Activated CD4-positive, alpha-beta T cell treated with anti-CD3 and anti-CD28 coated beads, Interleukin-2, amount 10 ng/mL, durations not matched to agents 24 days and 14 days (primary cell): Measurements from ENCODE around the gene TYRP1. TPM values are rescaled to one million over a fixed set of nuclear protein-coding genes. Genes with fewer than 3 reads are reported as not detected.

Experiments
- DNase-seq: peaks from one replicate; pipeline ENCODE4 v3.0.0; 2022
- H3K27ac Mint-ChIP-seq: one replicate; pipeline ENCODE4 v1.8.0; 2022; ENCODE audit warnings: mild to moderate bottlenecking, mixed read lengths
- H3K27me3 Mint-ChIP-seq: one replicate; pipeline ENCODE4 v1.8.0; 2022; ENCODE audit warnings: mixed read lengths
- H3K36me3 Mint-ChIP-seq: one replicate; pipeline ENCODE4 v1.8.0; 2022; ENCODE audit warnings: low read depth, mild to moderate bottlenecking, mixed read lengths
- H3K4me1 Mint-ChIP-seq: one replicate; pipeline ENCODE4 v1.8.0; 2021; ENCODE audit warnings: mixed read lengths
- H3K4me3 Mint-ChIP-seq: one replicate; pipeline ENCODE4 v1.8.0; 2022; ENCODE audit warnings: mild to moderate bottlenecking, moderate library complexity, mixed read lengths
- H3K9me3 Mint-ChIP-seq: one replicate; pipeline ENCODE4 v1.8.0; 2021; ENCODE audit warnings: mixed read lengths
- intact Hi-C: fragments of 100-400 bp; cut with micrococcal nuclease; formaldehyde crosslinking; loops from one replicate; pipeline ENCODE4 v1.15.1; 2023
- total RNA-seq: library from RNA; stranded (reverse); gene quantifications from 2 replicates; pipeline ENCODE4 v1.2.3, GENCODE V29; 2022

TYRP1 gene
- total RNA-seq, 1 donor from 2014 or later = not detected

- DNase-seq = no peak
- H3K27ac Mint-ChIP-seq = no peak overlapping the region
- H3K9me3 Mint-ChIP-seq = no peaks in the 10 kb centered on the region
- intact Hi-C loops = loop anchor here (10.0 kb wide), 1 partner anchor 358 kb away; no protein-coding TSS in a partner anchor
- no peak overlapping the region for H3K4me3 Mint-ChIP-seq
- H3K4me1 Mint-ChIP-seq = no peaks in the 10 kb centered on the region
- no peaks in the 10 kb centered on the region for H3K36me3 Mint-ChIP-seq
- no peaks in the 10 kb centered on the region for H3K27me3 Mint-ChIP-seq
Measured at GRCh38 chr9:12726795-12727194, 33.6 kb downstream of the TYRP1 start.

DNA sequence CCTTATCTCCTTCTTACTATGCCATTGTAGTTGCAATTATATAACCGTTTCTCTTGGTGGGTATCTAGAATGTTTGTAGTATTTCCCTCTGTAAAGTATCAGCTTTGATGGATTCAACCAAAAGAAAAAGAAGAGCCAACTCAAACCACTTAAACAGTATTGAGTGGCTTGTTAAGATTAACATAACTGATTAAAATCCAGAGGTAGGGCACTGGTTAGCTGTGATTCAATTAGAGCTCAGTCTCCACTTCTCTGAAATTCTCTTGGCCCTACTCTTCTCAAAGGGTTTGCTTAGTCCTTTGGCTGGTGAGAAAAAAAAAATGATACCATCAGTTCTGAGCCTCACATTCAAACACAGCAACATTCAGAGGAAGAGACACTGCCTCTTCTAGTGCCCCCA is 37.0 kb downstream of the TYRP1 start:
- Mint-ChIP-seq H3K27ac (no peak overlapping the region), H3K9me3 (no peaks in the 10 kb centered on the region), H3K36me3 (no peaks in the 10 kb centered on the region), H3K4me1 (no peaks in the 10 kb centered on the region), H3K4me3 (no peak overlapping the region), H3K27me3 (no peaks in the 10 kb centered on the region)
- intact Hi-C loops = no loop called here
- no peak for DNase-seq

DNA sequence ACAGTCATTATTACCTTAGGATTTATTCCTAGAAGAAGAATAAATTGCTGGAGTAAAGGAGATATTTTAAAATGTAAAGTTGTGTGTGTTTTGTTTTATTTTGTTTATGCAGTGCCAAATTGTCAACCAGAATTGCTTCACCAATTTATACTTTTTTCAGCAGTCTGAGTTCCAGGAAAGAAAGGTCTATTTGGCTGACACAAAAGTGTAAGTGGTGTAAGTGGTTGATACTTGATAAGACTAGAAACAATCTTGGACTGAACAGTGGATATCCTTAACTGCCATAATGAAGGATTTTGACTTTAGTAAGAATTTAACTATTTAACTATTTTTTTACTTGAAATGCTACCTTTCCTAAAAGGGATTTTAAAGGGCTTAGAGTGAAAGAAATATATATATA is 37.7 kb downstream of the TYRP1 start:
- Mint-ChIP-seq H3K27ac (no peak overlapping the region), H3K36me3 (no peaks in the 10 kb centered on the region), H3K4me3 (no peak overlapping the region), H3K9me3 (no peaks in the 10 kb centered on the region), H3K4me1 (no peaks in the 10 kb centered on the region), H3K27me3 (no peaks in the 10 kb centered on the region)
- intact Hi-C loops = no loop called here
- DNase-seq = no peak

GRCh38 chr9:12732971-12733370 is 39.8 kb downstream of the TYRP1 start:
- intact Hi-C loops = no loop called here
- Mint-ChIP-seq H3K27me3 (no peaks in the 10 kb centered on the region), H3K4me1 (no peaks in the 10 kb centered on the region), H3K27ac (no peak overlapping the region), H3K4me3 (no peak overlapping the region), H3K9me3 (no peaks in the 10 kb centered on the region), H3K36me3 (no peaks in the 10 kb centered on the region)
- DNase-seq = no peak

DNA sequence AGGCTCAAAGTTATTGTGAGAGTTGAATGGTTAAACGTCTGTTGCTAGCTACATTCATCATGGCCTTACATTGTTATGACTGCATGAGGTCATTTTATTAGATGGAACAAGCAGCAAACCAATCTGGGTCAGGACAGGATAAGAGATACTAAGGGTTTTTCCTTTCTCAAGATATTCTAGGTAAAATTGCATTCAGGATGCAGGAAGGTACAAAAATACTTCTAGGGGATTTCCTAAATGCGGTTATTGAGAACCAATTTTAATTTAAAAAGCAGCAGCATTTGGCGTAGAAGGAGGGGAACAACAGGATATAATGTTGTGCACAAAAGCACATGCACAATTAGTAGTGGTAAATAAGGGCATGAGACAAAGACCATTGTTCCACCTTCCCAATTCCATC is 42.5 kb downstream of the TYRP1 start:
- H3K9me3 Mint-ChIP-seq = no peaks in the 10 kb centered on the region
- no peak overlapping the region for H3K27ac Mint-ChIP-seq
- intact Hi-C loops = no loop called here
- no peaks in the 10 kb centered on the region for H3K36me3 Mint-ChIP-seq
- no peak for DNase-seq
- H3K4me3 Mint-ChIP-seq = no peak overlapping the region
- H3K4me1 Mint-ChIP-seq = no peaks in the 10 kb centered on the region
- no peaks in the 10 kb centered on the region for H3K27me3 Mint-ChIP-seq

- H3K36me3 Mint-ChIP-seq = no peaks in the 10 kb centered on the region
- DNase-seq = no peak
- H3K27ac Mint-ChIP-seq = no peak overlapping the region
- peaks cover 1% of the 10 kb centered on the region for H3K9me3 Mint-ChIP-seq
- intact Hi-C loops = no loop called here
- H3K4me1 Mint-ChIP-seq = no peaks in the 10 kb centered on the region
- H3K27me3 Mint-ChIP-seq = no peaks in the 10 kb centered on the region
- H3K4me3 Mint-ChIP-seq = no peak overlapping the region
Measured at GRCh38 chr9:12737871-12738270, 44.7 kb downstream of the TYRP1 start.

GRCh38 chr9:12739014-12739652 is 45.9 kb downstream of the TYRP1 start:
- Mint-ChIP-seq H3K27me3 (no peaks in the 10 kb centered on the region), H3K27ac (no peak overlapping the region), H3K4me1 (no peaks in the 10 kb centered on the region), H3K9me3 (peaks cover 4% of the 10 kb centered on the region), H3K36me3 (no peaks in the 10 kb centered on the region), H3K4me3 (no peak overlapping the region)
- DNase-seq = no peak
- intact Hi-C loops = no loop called here

DNA sequence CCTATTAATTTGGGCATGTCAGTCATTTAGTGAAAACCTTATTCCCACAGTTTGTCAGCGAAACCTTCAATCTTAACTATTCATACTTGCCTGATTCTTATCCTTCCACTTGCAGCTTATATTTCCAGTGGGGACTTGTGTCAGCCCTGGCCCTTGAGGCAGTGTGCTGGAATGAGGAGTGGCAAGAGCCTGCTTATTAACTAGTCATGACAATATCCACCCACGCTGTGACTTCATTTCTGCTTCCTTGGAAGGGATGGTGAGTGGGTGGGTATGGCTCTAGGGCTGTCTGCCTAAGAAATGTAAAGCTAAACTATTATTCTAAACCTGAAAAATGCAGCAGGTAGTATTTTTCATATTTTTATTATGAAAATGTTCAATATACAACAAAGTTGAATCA is 47.7 kb downstream of the TYRP1 start:
- Mint-ChIP-seq H3K27ac (no peak overlapping the region), H3K4me1 (no peaks in the 10 kb centered on the region), H3K27me3 (no peaks in the 10 kb centered on the region), H3K9me3 (peaks cover 9% of the 10 kb centered on the region), H3K36me3 (no peaks in the 10 kb centered on the region), H3K4me3 (no peak overlapping the region)
- intact Hi-C loops = no loop called here
- no peak for DNase-seq

GRCh38 chr9:12748016-12748415 is 54.8 kb downstream of the TYRP1 start:
- Mint-ChIP-seq H3K9me3 (peaks cover 6% of the 10 kb centered on the region), H3K4me3 (no peak overlapping the region), H3K27ac (no peak overlapping the region), H3K4me1 (no peaks in the 10 kb centered on the region), H3K27me3 (no peaks in the 10 kb centered on the region), H3K36me3 (no peaks in the 10 kb centered on the region)
- intact Hi-C loops = no loop called here
- no peak for DNase-seq

- intact Hi-C loops = no loop called here
- H3K4me1 Mint-ChIP-seq = no peaks in the 10 kb centered on the region
Measured at GRCh38 chr9:12748954-12749353, 55.8 kb downstream of the TYRP1 start.

DNA sequence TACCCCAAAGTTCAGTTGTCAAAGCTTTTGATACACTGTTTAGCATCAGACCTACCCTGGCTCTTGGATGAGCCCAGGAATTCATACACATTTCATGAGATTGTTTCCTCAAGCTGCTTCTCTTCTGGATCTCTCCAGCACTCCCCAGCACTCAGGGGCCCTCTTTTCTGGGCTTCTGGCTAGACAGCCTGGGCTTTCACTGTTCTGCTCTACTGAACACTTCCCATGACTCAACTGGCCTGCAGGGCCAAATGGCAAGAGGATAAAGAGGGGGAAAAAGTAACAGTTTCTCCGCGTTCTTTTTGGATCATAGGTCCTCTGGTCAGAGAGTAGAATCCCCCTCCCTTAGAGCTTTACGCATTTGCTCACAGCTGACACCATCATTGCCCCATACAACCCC is 60.7 kb downstream of the TYRP1 start:
- Mint-ChIP-seq H3K4me3 (no peak overlapping the region), H3K27ac (no peak overlapping the region), H3K27me3 (no peaks in the 10 kb centered on the region), H3K9me3 (no peaks in the 10 kb centered on the region), H3K4me1 (no peaks in the 10 kb centered on the region), H3K36me3 (no peaks in the 10 kb centered on the region)
- no peak for DNase-seq
- intact Hi-C loops = no loop called here

More at GRCh38 chr9:12748954-12749353, 55.8 kb downstream of the TYRP1 start:
- Mint-ChIP-seq H3K9me3 (peaks cover 6% of the 10 kb centered on the region), H3K27me3 (no peaks in the 10 kb centered on the region), H3K4me3 (no peak overlapping the region), H3K36me3 (no peaks in the 10 kb centered on the region), H3K27ac (no peak overlapping the region)
- DNase-seq = no peak

DNA sequence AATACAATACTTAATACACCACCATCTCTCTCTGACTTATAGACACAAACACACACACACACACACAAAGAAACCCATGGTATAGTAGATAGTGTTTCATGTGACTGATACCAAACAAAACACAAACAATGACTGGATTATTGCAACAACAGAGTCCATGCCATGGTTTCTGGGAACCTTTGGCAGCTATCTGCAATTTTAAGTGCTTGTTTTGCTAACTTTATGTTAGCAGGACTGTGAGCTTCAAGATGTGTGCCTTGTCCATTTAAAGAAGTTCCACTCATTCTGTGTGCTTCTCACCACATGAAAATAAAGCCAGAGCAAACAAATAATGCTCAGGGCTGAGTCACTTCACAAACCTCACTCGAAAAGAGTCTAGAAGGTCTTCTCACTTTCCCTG is 66.6 kb downstream of the TYRP1 start:
- Mint-ChIP-seq H3K27ac (no peak overlapping the region), H3K36me3 (no peaks in the 10 kb centered on the region), H3K4me1 (no peaks in the 10 kb centered on the region), H3K4me3 (no peak overlapping the region), H3K9me3 (no peaks in the 10 kb centered on the region), H3K27me3 (no peaks in the 10 kb centered on the region)
- no peak for DNase-seq
- intact Hi-C loops = no loop called here

Other genes with a start within 250 kb of the TYRP1 start
- gene LURAP1L, start 81.6 kb downstream of the TYRP1 start, total RNA-seq = not detected in 2 replicates